Stimulated activated CD4-positive, alpha-beta T cell treated with anti-CD3 and anti-CD28 coated beads, Interleukin-4, amount 100 ng/mL, for 24 hours (primary cell): ENCODE results near the gene RPL14.
"Not testable (repeated sequence)": the region's sequence is repeated elsewhere in the genome, so short reads cannot be mapped to it uniquely, and the experiment has no call there.

Experiments used
- DNase-seq: peaks from one replicate; pipeline ENCODE4 v3.0.0-alpha.2; 2020

Gene RPL14

DNA sequence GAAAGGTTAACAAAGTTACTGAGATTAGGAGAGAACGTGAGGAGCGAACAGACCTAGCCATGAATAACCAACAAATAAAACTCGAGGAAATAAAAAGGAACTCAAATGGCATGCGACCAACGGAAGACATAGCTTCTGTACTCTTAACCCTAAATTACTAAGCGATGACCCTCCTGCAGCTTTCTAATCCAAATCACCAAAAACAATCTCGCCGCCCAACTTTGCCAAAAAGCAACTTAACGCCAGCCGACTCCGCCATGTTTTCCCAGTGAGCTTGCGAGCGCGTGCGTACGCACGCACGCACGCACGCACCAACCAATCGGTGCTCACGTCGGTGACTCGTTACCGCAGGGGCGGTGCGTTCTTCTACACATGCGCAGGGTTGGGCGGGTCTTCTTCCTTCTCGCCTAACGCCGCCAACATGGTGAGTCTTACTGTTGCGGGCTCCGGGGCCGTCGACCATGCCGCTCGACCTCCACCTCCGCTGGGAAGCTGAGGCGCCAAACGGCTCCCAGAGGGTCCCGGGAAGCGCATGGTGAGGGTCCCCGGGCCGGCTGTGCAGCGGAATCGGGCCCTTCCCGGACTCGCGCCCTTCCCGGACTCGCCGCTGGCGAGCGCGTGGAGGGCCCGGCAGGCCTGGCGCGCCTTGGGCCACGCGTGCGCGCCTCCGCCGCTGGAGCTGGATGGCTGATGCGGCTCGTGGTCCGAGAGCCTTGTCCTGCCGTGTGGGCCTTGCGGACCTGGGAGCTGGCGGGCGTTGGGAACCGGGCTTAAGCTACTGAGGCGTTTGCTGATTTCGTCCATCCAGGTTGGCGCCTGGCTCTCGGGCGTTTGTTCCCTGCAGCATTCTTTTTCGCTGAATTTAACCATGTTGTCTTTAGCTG, at the start of gene RPL14:
TSS of gene RPL14 (plus strand) at position 400 of the 884 bp plus-strand sequence. CDS start at position 533, 133 bp downstream.
- DNase-seq, result peak; percentile 97

DNA sequence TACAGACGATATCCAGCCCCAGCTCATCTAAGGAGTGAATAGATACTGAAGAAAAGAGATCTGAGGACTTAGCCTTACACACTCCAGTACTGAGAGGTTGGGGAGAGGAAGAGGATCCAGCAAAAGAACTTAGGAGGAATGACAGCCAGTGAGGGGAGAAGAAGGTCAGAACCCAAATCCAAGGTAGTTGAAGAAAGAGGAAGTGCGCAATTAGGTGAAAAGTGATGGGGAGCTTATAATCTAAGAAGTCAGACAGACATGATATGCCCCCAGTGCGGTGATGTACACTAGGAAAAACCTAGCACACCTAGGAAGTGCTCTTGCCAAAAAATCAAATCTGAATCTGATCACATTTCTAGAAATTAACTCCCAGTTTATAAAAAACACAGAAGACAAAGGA, 49.5 kb upstream of the RPL14 start:
- DNase-seq, result no peak

DNA sequence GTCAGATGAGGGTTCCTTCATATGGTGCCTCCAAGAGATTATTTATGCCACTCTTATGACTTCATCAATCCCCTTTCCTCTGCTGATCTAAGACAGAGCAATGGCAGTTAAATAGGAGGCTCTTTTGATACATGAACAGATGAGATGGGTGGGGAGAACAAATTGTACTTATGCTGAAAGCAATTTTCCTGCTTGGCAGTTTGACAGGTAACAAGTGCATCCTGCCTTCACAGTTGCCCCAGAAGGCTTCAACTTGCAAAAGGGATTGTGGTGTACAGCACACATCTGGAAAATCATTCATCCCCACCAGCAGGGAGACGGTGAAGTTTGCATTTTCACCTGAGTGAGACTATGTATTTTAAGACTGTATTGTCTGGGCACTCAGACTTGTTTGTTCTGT, 42.9 kb upstream of the RPL14 start:
- DNase-seq, result no peak

DNA sequence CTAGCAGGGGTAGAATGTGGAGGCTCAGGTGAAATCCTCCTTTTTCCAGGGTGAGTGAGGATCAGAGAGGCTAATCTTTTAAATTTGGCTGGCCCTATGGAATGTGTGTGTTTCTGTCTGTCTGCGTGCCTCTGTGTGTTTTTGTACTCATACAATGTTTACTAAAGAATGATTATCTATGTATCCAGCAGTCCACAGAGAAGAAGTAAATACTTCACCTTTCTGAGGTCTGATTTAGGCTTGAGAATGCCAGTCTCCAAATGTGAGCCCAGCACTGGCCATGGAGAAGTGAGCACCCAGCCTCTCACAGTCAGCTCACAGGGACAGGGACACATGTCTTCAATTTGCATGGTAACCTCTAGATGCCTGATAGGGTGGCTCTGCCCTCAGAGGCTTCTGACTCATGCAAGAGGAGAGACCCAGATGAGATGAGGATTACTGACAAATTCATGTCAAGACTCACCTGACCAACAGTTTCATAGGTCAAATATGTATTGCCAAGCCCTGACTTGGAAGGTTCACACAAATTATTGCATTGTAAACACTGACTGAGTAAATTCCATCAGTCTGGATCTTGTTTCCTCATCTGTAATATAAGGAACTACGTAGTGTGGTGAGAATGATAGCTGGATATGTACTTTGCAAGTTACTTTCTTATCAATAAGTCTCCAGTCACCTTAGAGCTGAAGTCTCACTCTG, 39.1 kb upstream of the RPL14 start:
- DNase-seq, result no peak

DNA sequence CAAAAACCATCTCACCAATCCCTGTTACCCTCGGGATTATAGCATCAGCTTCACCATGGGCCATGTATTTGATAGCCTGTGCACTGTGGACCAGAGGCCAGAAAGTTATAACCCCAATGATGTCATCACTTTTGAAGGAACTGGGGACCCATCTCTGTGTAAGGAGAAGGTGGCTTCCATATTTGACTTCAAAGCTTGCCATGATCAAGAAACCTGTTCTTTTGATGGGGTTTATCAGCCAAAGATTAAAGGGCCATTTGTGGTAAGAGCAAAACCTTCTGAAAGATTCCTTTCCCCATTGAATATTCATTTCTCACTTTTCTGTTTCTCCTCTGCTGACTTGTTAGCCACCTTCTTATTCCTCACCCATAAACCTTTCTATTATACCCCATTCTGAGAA, 34.3 kb upstream of the RPL14 start:
- DNase-seq, result no peak

DNA sequence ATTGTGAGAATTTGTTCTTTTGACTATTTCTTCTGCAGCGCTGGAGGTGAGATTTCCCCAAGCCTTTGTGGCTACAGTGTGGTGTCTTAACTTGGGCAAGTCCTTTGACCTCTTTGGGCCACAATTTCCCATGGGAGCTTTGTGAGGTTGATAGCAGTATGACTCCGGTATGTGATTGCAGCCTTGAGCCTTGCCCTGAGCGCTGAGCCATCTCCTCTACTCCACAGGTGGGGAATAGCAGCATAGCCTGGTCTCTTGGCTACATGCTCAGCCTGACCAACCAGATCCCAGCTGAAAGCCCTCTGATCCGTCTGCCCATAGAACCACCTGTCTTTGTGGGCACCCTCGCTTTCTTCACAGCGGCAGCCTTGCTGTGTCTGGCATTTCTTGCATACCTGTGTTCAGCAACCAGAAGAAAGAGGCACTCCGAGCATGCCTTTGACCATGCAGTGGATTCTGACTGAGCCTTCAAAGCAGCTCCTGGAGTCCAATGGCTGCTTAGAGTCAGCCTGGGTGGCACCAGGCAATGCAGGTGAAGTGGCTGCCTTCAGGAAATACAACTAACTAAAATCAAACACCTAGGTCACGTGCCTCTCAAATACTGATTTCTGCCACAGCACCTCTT, 30.0 kb upstream of the RPL14 start:
- no peak for DNase-seq

DNA sequence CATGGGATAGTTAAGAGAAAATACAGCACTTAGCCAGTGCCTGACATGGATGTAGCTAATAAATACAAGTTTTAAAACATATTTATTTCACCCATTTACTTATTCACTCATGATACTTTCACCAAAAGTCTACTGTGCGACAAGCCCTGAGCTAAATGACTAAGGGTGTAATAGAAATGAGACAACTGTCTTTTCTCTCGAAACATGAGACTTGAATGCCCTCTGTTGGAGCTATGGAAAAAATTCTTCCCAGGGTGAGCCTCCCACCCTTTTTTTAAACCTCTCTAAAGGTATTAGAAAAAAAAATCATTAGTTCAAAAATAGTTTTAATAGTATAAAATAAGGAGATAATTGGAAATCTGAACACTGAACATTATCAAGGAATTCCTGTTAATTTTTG, 24.3 kb upstream of the RPL14 start:
- no peak for DNase-seq

DNA sequence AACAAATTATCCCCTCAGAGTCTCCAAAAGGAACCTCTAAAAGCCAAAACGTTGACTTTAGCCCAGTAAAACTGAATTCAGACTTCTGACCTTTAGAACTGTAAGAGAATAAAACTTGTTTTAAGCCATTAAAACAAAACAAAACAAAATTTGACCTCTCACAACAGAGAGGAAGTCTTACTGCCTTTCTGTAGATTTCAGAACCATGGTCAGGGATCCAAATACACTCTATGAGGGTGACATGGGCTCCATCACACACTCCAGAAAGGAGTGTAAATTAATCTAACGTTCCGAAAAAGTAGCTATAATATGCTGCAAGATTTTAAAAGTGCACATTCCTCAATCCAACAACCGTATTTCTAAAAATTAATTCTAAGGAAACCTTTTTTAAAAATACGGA, 19.2 kb upstream of the RPL14 start:
- no peak for DNase-seq

DNA sequence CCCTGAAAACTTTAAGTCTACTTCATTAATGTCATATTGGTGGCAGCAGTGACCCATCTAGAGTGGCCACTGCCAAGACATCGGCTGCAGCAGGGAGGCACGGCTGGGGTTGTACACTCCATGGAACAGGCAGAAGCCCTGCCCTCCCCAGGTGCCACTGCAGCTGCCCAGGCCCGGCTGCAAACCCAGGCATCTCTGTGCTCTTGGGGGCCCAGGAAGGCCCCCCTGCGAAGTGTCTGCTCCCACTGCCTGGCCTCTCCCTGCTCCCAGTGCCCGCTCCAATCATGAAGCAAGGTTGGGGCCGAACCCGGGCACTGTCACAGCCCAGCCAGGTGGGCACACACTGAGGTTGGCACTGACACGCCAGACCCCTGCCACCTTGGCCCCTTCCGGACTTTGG, 12.1 kb upstream of the RPL14 start:
- DNase-seq, result no peak

DNA sequence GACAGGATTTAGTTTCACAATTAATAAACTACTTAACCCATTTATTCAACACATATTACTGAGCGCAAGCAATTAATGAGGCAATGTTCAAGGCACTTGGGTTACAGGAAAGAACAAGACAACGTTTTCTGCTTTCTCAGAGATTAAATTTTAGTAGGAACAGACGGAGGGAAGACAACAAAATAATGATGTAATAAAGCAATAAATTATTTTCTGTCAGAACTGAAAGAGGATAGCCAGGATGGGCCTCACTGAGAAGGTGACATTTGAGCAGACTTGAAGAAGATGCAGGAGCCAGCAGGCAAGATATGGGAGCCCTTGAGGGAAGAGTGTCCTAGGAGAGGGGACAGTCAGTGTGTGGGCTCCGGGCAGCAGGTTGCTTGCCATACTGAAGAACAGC, 11.3 kb upstream of the RPL14 start:
- DNase-seq, result no peak

DNA sequence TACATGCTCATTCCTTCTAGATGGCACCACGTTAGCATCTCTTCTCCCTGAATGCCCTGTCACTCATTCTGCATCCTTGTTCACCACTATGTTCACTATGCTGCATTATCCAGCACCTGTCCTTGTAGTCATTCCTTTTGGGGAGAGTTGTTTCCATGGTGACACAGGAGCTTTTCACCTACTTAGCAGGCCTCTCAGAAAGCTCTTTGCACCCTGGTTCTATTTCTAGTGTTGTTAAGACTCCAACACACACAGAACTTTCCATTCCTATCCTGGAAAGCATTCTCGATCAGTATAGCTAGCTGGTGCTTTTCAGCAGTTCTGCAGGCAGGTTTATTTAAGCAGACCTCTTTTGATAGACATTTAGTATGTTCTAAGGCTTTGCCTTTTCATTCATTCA, 6.7 kb upstream of the RPL14 start:
- DNase-seq, result no peak

DNA sequence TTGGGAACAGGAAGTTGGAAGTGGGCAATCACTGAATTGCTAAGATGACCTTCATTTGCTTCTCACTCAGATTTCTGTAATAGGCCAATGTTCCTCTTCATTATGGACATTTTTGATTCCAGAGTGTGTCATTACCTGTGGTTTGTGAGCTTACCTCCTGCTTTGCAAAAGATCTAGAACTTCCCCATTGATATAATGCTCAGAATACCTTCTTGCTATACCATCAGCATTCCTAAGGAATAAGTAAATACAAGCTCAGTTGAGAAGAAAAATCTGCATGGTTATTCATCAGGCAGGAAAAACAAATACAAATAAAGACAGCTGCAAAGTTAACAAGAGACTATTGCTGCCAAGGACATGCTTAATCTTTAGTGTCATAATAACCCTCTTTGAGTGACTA, 5.6 kb upstream of the RPL14 start:
- DNase-seq, result no peak

DNA sequence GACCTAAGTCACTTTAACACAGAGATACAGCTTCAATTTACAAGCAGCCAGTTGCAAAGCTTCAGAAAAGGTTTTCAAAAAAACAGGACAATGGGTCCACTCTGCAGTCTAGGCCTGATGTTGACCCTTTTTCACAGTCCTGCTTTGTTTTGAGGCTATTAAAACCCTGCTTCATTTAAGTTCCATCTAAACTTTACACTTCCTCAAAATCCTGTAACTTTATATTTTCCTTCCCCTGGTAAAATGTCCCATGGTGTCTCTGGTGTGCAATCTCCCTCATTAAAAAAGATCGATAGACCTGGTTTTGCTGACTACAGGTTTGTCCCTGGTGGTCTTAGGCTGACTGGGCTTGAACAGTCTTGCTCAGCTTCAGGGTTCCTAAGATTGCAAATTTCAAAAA, 5.1 kb upstream of the RPL14 start:
- no peak for DNase-seq

DNA sequence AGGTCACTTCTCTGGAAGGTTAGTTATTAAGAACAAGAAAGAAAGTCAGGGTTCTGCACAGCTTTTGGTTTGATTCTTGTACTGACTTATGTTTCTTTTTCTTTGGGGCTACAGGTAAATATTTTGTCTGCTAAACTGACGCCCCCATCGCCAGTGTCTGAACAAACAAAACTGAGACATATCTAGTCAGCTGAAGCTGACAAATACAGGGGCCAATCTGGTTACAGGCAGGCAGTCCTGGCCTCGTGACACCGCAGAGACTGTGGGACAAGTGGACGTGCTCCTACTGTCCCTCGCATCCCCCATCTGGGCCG, 4.6 kb upstream of the RPL14 start:
- DNase-seq, result no peak

DNA sequence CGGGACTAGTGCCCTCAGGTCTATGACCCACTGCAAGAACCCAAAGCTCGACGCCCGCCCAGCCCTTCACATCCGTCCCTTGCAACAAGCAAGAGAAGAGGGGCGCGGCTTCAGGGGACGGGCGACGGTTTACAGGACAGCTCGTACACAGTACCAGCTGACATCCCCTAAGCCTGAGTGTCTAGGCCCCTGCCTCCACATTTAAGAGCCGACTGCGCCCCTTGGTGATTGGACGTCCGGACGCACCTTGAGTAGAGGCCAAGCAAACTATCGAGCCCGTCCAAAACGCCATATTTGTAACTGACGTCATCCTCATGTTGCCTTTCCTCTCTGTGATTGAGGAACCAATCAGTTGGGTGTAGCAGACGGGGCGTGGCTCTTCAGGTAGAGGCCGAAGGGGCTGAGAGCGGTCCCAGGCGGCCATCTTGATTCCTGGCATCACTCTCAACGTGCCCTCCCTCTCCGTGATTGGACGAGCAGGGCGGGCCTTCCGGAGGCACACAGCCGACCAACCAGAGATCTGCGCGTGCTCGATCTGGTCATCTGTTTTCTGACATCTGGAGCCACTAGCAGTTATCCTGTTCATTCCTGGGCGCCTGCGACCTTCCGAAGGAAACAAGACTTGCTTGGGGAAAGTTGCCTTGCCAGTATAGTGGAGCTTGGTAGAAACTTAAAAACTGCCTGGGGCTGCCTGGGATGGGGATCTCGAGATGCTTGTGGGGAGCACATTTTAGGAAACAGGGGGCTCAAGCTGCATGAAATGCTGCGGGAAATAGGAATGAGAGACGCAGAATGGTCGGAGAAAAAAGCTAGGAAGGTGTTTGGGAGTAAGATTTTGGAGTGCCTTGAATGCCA, 4.0 kb upstream of the RPL14 start:
- DNase-seq, result peak; percentile 97

DNA sequence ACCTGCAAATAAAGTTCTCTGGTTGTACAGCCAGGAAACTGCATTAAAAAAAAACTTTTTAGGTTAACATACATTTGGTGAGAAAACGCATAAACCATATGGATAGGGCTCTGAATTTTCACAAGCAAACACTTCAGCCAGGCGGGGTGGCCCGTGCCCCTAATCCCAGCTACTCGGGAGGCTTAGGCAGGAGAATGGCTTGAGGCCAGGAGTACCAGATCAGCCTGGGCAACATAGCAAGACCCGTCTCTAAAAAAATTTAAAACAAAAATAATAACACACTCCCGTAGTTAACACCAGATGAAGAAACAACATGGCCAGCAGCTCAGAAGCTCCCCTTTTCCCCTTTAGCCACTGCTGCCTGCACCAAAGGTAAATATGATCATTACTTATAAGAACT, 3.2 kb upstream of the RPL14 start:
- no peak for DNase-seq

DNA sequence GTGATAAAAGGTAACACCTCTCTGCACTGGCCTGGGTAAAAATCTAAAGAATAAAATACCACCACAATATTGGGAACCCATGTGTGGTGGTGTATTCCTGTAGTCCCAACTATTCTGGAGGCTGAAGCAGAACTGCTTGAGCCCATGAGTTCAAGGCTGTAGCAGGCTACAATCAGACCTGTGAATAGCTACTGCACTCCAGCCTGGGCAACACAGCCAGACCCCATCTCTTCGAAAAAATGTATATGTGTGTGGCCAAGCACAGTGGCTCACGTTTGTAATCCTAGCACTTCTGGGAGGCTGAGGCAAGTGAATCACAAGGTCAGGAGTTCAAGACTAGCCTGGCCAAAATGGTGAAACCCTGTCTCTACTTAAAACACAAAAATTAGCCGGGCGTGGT, 1.8 kb upstream of the RPL14 start:
- no peak for DNase-seq

DNA sequence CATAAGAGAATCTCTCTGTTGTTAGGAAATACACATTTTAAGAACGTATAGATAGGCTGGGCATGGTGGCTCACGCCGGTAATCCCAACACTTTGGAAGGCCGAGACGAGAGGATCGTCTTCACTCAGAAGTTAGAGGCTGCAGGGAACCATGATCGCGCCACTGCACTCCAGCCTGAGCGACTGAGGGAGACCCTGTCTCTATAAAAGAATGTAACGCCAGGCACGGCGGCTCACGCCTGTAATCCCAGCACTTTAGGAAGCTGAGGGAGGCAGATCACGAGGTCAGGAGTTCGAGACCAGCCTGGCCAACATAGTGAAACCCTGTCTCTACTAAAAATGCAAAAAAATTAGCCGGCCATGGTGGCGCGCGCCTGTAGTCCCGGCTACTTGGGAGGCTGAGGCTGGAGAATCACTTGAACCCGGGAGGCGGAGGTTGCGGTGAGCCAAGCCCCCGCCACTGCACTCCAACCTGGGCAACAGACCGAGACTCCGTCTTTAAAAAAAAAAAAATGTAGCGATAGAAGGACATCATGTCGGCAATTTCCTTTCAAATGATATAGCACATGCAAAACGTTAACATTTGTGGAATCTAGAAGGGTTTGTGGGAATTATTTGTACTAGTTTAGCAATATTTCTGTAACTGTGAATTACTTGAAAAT, 730 bp upstream of the RPL14 start:
- no peak for DNase-seq

DNA sequence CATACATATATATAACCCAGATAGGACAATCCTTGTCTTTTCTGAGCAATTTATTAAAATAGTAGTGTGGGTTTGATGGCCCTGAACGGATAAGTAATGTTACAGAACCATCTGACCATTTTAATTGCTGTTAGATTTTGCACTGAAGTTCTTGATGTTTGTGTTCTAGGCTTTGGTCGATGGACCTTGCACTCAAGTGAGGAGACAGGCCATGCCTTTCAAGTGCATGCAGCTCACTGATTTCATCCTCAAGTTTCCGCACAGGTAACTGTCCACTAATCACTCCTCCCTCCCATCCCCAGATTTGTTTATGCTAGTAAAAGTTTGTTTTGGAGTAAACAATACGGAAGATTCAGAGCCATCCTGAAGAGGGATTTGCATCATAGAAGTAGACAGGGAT, 1.3 kb downstream of the RPL14 start:
- DNase-seq, result no peak

DNA sequence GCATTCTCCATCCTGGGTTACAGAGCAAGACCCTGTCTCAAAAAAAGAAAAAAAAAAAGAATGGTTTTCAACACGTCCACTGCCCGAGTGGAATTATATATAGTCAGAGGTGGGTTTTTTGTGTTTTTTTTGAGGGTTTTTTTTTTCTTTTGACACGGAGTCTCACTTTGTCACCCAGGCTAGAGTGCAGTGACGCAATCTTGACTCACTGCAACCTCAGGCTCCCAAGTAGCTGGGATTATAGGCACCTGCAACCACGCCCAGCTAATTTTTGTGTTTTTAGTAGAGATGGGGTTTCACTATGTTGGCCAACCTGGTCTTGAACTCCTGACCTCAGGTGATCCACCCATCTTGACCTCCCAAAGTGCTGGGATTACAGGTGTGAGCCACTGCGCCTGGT, 3.3 kb downstream of the RPL14 start:
- DNase-seq, result not testable (repeated sequence)

DNA sequence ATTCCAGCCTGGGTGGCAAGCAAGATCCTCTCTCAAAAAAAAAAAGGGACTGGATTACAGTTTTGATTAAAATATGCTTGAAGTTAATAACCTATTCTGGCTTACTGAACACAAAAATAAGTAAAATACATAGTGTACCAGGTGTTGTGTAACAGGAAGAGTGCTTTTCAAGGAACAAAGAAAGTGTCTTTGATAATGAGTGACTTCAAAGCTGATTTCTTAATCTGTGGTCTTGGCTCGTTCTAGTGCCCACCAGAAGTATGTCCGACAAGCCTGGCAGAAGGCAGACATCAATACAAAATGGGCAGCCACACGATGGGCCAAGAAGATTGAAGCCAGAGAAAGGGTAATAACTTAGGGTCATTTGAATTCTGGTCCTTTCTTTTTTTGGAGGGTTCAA, 4.0 kb downstream of the RPL14 start:
- DNase-seq, result no peak

DNA sequence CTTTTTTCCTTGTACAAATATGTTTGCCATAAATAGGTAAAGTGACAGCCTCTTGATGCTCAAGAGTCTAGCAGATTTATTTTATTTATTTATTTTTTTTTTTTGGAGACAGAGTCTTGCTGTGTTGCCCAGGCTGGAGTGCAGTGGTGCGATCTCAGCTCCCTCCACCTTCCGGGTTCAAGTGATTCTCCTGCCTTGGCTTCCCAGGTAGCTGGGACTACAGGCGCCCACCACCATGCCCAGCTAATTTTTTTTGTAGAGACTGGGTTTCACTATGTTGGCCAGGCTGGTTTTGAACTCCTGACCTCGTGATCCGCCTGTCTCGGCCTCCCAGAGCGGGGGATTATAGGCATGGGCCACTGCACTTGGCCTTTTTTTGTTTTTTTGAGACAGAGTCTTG, 5.7 kb downstream of the RPL14 start:
- DNase-seq, result not testable (repeated sequence)

DNA sequence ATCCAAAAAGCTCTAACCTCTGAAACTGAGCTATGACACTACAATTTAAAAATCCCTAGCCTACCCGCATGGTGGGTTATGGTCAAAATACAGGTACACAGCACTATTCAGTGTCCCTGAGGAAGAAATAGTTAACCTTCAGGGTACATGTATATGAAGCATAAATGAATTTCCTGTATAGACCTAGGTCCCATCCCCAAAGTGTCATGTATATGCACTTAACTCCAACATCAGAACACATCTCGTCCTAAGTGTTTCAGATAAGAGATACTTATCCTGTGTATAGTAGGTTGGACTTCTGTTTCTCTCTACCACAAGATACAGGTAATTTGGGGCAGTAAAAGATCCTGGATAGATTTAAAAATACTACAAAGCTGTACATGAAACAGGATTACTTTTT, 6.4 kb downstream of the RPL14 start:
- no peak for DNase-seq
